IMR-90 (cell line): Measurements from ENCODE around the gene NPHP4.

Source experiments
- BHLHE40 ChIP-seq: fragments of 150-350 bp; IDR thresholded peaks from 2 replicates; pipeline ENCODE4 v1.6.1; 2016; ENCODE audit warnings: mild to moderate bottlenecking, low read depth, low read length
- CEBPB ChIP-seq: IDR thresholded peaks from 2 replicates; pipeline ENCODE4 v1.6.1; 2012; ENCODE audit warnings: low read depth, low read length, improper control_type of control experiment
- CTCF ChIP-seq: conservative IDR thresholded peaks from 2 replicates; pipeline ENCODE4 v1.5.1; 2012; ENCODE audit warnings: mild to moderate bottlenecking, low read depth, low read length, improper control_type of control experiment
- ELK1 ChIP-seq: fragments of 150-350 bp; IDR thresholded peaks from 2 replicates; pipeline ENCODE4 v1.6.1; 2016; ENCODE audit warnings: low read depth, mild to moderate bottlenecking, low read length, moderate library complexity, borderline replicate concordance
- FOS ChIP-seq: fragments of 150-350 bp; IDR thresholded peaks from 2 replicates; pipeline ENCODE4 v1.6.1; 2016; ENCODE audit warnings: low read depth, low read length
- POLR2A ChIP-seq: IDR thresholded peaks from 2 replicates; pipeline ENCODE4 v1.6.1; 2012; ENCODE audit warnings: mild to moderate bottlenecking, low read depth, low read length
- RAD21 ChIP-seq: IDR thresholded peaks from 2 replicates; pipeline ENCODE4 v1.6.1; 2012; ENCODE audit warnings: low read length, improper control_type of control experiment
- SMC3 ChIP-seq: fragments of 150-350 bp; IDR thresholded peaks from 2 replicates; pipeline ENCODE4 v1.6.1; 2016; ENCODE audit warnings: low read depth, mild to moderate bottlenecking, antibody characterized with exemption, low read length, moderate library complexity

- no peak; the same call in 1 of the 2 replicates for TF ChIP-seq CTCF
- TF ChIP-seq BHLHE40: peak; percentile 93
- TF ChIP-seq SMC3: no peak
- TF ChIP-seq CEBPB: no peak
- no peak for TF ChIP-seq ELK1
- peak; percentile 80 for TF ChIP-seq FOS
- no peak for TF ChIP-seq RAD21
- peak; percentile 93 for TF ChIP-seq POLR2A
Measured at GRCh38 chr1:5992026-5992813, at the start of gene NPHP4.
